HFFc6 (cell line): ENCODE measurements around the gene GDPD5. TPM values are rescaled to one million over a fixed set of nuclear protein-coding genes. Genes with fewer than 3 reads are reported as not detected.

Source experiments
- DNase-seq: peaks from one replicate; pipeline ENCODE4 v3.0.0-alpha.2; 2018
- H3K27ac Mint-ChIP-seq: 2 replicates; pipeline ENCODE4 v1.8.0; 2020; ENCODE audit warnings: mild to moderate bottlenecking, mixed read lengths
- H3K27me3 Mint-ChIP-seq: 2 replicates; pipeline ENCODE4 v1.8.0; 2021; ENCODE audit warnings: mild to moderate bottlenecking, moderate library complexity, mixed read lengths; ENCODE audit not compliant: insufficient read depth
- H3K36me3 Mint-ChIP-seq: 2 replicates; pipeline ENCODE4 v1.8.0; 2021; ENCODE audit warnings: low read depth, mixed read lengths
- H3K4me1 Mint-ChIP-seq: 2 replicates; pipeline ENCODE4 v1.8.0; 2020; ENCODE audit warnings: low read depth, mixed read lengths
- H3K4me3 Mint-ChIP-seq: 2 replicates; pipeline ENCODE4 v1.8.0; 2020; ENCODE audit warnings: mild to moderate bottlenecking, moderate library complexity, mixed read lengths
- H3K9me3 Mint-ChIP-seq: 2 replicates; pipeline ENCODE4 v1.8.0; 2020; ENCODE audit warnings: mild to moderate bottlenecking, mixed read lengths
- CTCF ChIP-seq: fragments of 200-600 bp; sonication (generic); IDR thresholded peaks from 2 replicates; pipeline ENCODE4 v1.5.0; 2021; ENCODE audit warnings: antibody characterized with exemption, mild to moderate bottlenecking
- total RNA-seq, 6 experiments: library from RNA; stranded (reverse); fragmentation: NEBNext Ultra II Directional; extraction: Animal tissue kit (Norgen Biotek cat#: 25700); gene quantifications; 2 replicates in 1 of 6; 3 replicates in 5 of 6; pipeline ENCODE4 v1.2.3, GENCODE V29; 2021

Gene GDPD5
- total RNA-seq, 6 experiments from 2014 or later: 2.5 to 5.7 (median 4.2) TPM

GRCh38 chr11:75541193-75542087 is 15.7 kb upstream of the GDPD5 start:
- TF ChIP-seq CTCF: no peak
- Mint-ChIP-seq H3K27ac (no peak overlapping the region), H3K36me3 (no peaks in the 10 kb centered on the region), H3K9me3 (no peaks in the 10 kb centered on the region), H3K4me3 (no peak overlapping the region), H3K27me3 (peaks cover 10% of the 10 kb centered on the region), H3K4me1 (peaks cover 22% of the 10 kb centered on the region)
- no peak for DNase-seq

GRCh38 chr11:75539459-75540334 is 14.0 kb upstream of the GDPD5 start:
- DNase-seq: no peak
- Mint-ChIP-seq H3K9me3 (no peaks in the 10 kb centered on the region), H3K27me3 (peaks cover 14% of the 10 kb centered on the region), H3K36me3 (no peaks in the 10 kb centered on the region), H3K27ac (no peak overlapping the region), H3K4me3 (no peak overlapping the region), H3K4me1 (peaks cover 23% of the 10 kb centered on the region)
- no peak for TF ChIP-seq CTCF

GRCh38 chr11:75538150-75538942 is 12.6 kb upstream of the GDPD5 start:
- Mint-ChIP-seq H3K9me3 (no peaks in the 10 kb centered on the region), H3K27ac (no peak overlapping the region), H3K4me3 (peak overlapping the region; percentile 7; the same call in 1 of the 2 replicates), H3K27me3 (peaks cover 14% of the 10 kb centered on the region), H3K36me3 (no peaks in the 10 kb centered on the region), H3K4me1 (peaks cover 32% of the 10 kb centered on the region)
- no peak for DNase-seq
- no peak for TF ChIP-seq CTCF

- no peak for DNase-seq
- H3K4me1 Mint-ChIP-seq: peaks cover 32% of the 10 kb centered on the region
- no peak overlapping the region for H3K4me3 Mint-ChIP-seq
- H3K27me3 Mint-ChIP-seq: peaks cover 14% of the 10 kb centered on the region
- no peak overlapping the region for H3K27ac Mint-ChIP-seq
- TF ChIP-seq CTCF: no peak
- H3K36me3 Mint-ChIP-seq: no peaks in the 10 kb centered on the region
- no peaks in the 10 kb centered on the region for H3K9me3 Mint-ChIP-seq
These were observed 12.0 kb upstream of the GDPD5 start for GRCh38 chr11:75537740-75538139.
